EL (cell line): Measurements from ENCODE around the gene PCTP.
A peak's percentile ranks its signal among the peaks of the same experiment; 100 is the strongest.

Experiments
- DNase-seq: peaks from one replicate; pipeline ENCODE4 v3.0.0-alpha.2; 2016

The PCTP gene

DNA sequence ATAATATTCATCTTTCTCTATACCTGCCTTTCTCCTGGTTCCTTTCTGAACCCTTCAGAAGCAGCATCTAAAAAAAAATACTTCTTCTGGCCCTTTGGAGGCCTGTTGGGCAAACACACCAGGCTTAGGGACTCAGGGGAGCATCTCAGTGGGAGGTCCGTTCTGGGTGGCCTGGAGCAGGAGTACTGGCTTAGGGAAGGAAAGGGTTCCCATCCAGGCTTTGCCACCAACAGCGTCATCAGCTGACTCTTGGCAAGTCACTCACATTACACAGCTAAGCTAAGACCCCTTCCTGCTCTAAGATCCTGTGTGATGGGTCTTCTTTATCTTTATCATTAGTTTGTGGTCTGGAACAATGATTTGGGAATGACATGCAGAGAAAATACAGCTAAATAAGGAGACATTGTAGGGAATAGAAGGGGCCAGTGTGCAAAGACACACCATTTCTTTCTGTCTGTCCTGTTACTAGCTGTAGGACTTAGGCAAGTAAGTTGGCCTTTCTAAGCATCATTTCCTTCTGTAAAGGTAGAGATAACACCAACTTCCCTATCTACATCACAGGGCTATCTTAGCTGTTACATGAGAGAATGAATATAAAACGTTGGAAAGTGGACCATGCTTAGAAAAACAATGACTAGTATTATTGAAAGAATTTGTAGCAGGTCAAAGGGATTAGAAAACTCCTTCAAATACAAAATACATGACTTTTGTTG is 9.9 kb downstream of the PCTP start:
- DNase-seq, result no peak

GRCh38 chr17:55762086-55762858 is 11.4 kb downstream of the PCTP start:
- no peak for DNase-seq

- DNase-seq, result peak; percentile 4
These were observed 13.0 kb downstream of the PCTP start for GRCh38 chr17:55763856-55764255.

- no peak for DNase-seq
These were observed 13.8 kb downstream of the PCTP start for GRCh38 chr17:55764610-55765009.

GRCh38 chr17:55765472-55765871 is 14.6 kb downstream of the PCTP start:
- no peak for DNase-seq

GRCh38 chr17:55768936-55769624 is 18.2 kb downstream of the PCTP start:
- DNase-seq, result peak; percentile 45

DNA sequence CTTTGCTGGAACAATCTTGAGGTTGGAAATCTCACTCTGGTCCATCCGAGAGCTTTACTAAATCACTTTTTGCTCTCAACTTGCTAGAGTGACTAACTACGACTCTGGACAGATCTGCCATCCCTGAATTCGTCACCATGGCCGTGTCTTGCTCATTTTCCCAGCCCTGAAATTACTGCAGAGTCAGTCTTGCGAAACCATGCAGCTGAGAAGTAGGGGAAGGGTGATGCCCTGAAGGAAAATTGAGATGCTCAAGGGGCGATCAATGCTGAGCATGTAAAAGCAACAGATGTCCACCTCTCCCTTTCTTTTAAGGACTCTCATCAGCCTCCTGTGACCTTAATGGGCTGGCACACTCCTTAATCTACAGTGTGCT is 18.8 kb downstream of the PCTP start:
- peak; percentile 83 for DNase-seq

DNA sequence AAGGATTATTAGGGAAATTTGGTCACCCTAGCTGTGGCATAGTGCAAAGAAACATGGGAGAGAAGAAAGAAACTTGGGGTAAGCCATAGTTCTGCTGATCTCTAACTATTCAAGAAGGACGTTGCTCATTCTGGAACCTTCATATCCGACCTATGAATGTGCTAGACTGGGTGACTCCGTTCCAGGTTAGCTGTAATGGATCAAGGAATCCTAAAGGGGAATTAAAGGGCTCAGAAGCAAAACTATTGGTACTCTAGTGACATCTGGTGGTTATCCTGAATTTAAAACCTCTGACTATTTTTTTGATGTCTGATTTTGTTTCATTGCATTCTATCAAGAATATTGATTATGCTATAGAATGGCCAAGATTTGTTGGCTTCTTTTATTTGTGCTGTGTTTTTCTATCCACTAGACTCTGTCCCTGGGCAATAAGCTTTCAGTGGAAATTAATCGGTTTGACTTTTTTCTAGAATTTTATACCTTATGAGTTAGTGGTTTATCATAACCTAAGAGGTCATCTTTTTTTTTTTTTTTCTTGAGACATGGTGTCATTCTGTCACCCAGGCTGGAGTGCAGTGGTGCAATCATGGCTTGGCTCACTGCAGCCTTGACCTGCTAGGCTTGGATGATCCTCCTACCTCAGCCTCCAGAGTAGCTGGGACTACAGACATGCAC is 19.5 kb downstream of the PCTP start:
- DNase-seq, result peak; percentile 64

DNA sequence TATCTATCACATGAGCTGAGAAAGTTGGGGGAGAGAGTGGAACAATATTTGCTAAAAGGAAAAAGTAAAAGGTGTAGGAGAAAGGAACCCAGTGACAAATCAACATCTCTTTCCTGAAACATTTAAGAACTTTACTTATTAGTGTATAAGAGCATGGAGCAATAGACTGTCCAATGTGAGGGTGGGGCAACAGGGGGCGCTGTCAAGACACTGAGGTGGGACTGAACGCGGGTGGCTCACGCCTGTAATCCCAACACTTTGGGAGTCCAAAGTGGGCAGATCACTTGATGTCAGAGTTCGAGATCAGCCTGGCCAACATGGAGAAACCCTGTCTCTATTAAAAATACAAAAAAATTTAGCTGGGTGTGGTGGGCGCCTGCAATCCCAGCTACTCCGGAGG is 21.2 kb downstream of the PCTP start:
- DNase-seq, result no peak

GRCh38 chr17:55773671-55774070 is 22.8 kb downstream of the PCTP start:
- DNase-seq, result no peak

- no peak for DNase-seq
These were observed 24.0 kb downstream of the PCTP start for GRCh38 chr17:55774846-55775271.

- DNase-seq, result no peak
These were observed 25.4 kb downstream of the PCTP start for GRCh38 chr17:55776271-55776670.

DNA sequence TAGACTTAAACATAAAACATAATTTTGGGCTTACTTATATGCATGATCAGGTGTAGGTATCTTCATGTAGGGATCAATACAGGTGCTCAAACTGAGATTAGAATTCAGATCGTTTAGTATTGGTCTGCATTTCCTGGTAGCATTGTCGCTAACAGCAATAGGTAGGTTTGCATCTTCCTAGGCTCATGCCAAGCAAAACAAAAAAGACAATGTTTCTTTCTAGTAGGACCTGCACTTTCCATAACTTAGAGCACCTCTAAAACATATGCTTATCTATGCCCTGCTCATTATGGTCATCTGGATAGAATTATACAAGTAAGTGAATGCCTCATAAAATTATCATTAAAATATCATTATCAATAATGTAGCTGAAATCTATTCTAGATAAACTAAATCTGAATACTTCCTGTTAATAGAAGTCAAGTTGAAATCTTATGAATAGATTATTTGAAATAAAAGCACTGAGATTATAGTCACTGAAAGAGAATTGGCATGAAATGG is 26.7 kb downstream of the PCTP start:
- no peak for DNase-seq

GRCh38 chr17:55778389-55779118 is 27.7 kb downstream of the PCTP start:
- no peak for DNase-seq

DNA sequence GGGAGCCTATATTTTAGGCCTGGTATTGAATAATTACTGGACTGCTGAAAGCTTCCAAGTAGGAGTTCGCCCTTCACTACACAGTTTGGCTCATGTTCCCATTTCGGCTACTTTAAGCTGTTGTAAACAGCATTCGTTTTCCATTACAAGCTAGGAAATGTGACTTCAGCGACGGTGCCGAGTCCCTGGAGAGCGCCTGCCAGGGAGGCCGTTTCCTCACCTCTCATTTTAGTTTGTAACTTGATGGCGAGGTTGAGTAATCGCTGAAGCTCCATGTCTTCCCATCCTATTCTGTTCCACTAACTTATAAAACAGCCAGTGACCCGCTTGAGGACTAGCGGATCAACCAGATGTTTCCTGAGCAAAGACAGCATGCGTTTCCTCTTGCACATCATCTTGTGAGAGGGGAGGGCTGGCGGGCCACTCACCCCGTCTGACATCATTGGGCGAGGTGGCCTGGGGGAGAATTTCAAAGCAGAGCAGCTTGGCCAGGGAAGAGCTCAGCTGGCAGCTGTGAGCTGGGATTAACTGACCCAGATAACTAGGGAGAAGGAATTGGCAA is 32.9 kb downstream of the PCTP start:
- DNase-seq, result peak; percentile 51

DNA sequence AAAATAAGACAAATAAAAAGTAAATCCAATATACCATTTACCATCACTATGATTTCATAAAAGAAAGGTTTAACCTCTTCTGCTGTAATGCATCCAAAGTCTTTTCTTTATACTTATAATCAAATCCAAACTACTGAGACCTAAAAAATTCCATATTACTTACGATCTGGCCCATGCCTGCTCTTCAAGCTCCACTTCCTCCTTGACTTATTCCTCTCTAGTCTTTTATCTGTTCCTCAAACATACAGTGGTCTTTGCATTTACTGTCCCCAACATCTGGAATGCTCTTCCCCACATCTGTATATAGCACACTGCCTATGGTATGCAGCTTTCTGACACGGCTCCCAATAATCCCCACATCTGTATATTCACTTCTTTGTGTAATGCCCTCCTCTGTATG is 33.8 kb downstream of the PCTP start:
- no peak for DNase-seq

GRCh38 chr17:55785181-55785580 is 34.3 kb downstream of the PCTP start:
- no peak for DNase-seq

GRCh38 chr17:55793272-55793671 is 42.4 kb downstream of the PCTP start:
- DNase-seq, result no peak

DNA sequence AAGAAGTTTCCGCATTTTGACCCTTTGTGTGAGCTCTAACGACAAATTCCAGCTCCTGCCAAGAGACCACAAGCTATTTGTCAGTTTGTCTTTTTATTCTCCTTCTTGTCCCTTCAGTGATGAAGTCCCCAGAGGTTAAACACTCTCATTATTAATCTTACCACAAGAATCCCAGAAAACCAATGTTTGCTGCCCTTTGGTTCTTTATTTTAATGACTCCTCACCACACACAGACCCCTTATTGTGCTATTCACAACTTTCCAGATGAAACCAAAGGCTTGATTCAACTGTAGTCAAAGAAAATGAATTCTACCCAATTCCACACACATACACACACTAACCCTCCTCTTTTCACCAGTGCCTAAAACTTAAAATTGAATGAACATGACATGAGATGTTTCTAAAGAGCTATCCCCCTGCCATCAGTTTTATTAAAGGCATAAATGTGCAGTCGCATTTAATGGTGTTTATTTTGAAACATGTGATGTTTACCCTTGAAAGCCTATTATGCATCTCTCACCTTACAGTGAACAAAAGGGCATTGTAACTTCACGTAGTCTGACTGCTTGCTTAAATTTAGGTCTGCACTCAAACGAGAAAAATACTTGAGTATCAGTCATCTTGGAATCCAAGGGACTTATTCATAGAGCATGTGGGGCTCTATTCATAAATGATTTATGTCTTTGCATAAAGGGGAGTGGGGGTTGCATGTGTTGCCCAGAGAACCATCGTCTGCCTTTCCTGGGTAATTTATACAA is 44.1 kb downstream of the PCTP start:
- no peak for DNase-seq

DNA sequence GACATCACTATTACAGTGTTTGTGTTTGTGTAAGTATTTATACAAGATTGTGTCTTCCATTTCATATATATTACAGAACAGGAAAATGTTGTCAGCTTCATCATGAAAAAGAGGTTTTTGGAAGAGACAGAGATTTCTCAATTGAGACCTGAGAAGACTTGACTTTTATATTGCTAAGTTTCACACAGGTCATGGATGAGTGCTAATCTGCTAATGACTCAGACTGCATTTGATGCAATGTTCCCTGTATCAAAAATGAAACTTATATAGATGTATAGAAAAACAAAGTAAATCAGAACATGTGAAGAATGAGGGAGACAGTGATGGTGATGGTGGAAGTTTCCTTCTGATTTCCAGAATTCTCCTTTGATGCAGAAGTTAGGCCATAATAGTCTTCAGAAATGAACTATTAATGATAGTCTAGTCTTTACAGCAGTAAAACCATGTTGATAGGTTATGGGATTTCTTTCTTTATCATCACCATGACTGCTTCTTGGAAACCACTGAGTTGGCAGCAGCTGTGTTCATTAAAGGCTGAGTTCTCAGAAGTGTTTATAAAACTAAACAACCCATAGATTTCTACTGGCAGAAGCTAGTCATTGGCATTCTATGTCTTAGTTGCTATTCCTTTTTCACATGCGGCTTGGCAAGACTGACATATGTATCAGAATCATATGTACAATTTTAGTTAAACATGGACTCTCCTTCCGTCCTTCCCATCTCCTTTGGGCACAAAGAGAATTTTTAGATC is 56.1 kb downstream of the PCTP start:
- no peak for DNase-seq

- DNase-seq, result no peak
These were observed 60.7 kb downstream of the PCTP start for GRCh38 chr17:55811536-55811935.
